ENCODE results near the gene PRM2.
"Not testable (repeated sequence)": the region's sequence is repeated elsewhere in the genome, so short reads cannot be mapped to it uniquely, and the experiment has no call there.

Gene PRM2

DNA sequence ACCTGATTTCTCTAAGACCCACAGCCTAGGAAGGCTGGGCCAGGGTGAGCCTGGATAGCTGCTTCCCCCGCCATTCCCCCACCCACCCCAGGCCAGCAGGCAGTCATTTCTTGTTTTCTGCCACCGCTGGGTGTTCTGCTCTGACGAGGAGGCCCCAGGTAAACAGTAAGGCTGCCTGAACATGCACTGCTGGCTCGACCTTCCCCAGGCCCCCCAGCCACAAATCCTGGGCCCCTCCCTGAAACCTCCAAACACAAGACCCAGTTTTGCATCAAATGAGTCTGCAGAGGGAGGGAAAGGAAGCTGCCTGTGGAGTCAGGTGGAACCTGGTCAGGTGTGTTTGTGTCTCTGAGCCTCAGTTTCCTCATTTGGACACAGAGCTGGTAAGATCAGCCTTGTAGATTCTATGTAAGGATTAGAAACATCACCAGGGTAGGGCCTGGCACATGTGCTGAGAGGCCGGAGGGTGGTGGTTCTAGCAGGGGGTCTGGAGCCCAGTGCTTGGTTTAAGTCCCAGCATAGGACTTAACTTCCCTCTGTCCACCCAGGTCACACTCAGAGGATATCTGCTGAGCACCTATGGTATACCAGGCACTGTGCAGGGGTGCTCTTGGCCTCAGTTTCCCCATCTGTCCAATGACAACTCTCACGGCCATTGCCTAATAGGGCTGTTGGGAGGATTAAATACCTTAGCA lies 23.7 kb upstream of the PRM2 start:
- no peak for DNase-seq (ENCODE audit: low read depth)
- no peak for TF ChIP-seq CTCF (IDR thresholded peaks at IDR 0.05; ENCODE audit: low read length, missing control alignments)
- no peak overlapping the region for H3K4me3 ChIP-seq (replicated peaks; ENCODE audit: low read depth, low read length)

DNA sequence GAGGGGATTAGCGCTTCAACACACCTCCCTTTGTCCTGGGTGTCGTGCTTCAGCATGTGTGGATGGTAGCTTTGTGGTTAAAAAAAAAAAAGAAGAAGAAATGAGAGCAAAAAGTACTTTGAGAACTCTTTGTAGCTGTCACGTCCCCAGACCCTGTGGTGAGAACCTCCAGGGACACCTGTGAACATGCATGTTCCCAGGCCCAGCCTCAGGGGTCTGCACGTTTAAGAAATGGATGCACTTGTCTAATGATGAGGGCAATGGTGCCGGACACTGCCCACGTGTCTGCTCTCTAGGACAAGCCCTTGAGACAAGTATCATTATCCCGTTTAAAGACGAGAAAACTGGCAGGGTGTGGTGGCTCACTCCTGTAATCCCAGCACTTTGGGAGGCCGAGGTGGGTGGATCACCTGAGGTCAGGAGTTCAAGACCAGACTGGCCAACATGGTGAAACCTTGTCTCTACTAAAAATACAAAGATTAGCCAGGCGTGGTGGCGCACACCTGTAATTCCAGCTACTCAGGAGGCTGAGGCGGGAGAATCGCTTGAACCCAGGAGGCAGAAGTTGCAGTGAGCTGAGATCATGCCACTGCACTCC lies 22.8 kb upstream of the PRM2 start:
- DNase-seq (ENCODE audit: low read depth); H3K4me3 ChIP-seq (replicated peaks; ENCODE audit: low read depth, low read length): not testable (repeated sequence)

DNA sequence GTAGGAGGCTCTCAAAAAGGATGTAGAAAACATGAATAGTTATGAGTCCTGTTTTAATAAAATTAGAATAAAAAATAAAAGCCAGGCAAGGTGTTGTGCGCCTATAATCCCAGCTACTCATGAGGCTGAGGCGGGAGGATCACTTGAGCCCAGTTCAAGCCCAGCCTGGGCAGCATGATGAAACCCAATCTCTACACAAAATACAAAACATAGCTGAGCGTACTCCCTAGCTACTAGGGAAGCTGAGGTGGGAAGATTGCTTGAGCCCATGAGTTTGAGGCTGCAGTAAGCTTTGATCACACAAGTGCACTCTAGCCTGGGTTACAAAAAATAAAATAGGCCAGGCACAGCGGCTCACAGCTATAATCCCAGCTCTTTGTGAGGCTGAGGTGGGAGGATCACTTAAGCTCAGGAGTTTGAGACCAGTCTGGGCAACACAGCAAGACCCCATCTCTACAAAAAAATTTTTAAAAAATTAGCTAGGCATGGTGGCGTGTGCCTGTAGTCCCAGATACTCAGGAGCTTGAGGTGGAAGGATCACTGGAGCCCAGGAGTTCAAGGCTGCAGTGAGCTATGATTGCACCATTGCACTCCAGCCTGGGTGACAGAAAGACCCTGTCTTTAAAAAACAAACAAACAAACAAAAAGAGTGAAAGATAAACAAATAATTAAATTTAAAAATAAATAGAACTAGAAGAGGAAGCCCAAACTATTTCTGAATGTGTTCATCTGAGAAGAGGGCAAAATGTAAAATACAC lies 22.0 kb upstream of the PRM2 start:
- TF ChIP-seq CTCF (IDR thresholded peaks at IDR 0.05; ENCODE audit: low read length, missing control alignments), result no peak
- H3K4me3 ChIP-seq (replicated peaks; ENCODE audit: low read depth, low read length), result no peak overlapping the region
- DNase-seq (ENCODE audit: low read depth), result no peak

DNA sequence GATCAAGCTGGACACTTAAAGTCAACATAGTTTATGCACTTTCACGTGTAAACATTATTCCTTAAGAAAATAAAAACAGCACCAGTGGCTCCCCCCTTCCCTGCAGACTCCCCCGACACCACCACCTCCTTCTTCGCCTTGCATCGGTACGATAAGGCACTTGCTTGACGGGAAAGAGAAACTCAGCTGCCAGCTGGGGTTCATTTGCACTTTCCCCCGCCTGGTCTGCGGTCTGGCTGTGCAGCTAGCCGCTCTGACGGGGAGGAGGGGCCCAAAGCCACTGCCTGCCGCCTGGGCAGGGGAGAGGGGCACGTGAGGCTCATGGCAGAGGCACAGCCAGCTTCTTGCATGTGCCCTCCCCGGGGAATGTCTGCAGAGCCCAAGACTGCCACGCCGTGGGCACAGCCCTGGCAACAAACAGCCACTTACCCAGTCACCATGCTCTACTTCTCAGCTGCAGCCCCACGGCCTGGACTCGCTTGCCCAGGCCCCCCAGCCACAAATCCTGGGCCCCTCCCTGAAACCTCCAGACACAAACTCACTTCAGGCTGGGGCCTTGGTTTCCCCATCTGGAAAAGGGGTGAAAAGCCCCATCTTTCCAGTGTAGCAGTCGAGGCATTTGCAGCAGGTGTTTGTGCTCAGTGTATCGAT lies 21.3 kb upstream of the PRM2 start:
- H3K4me3 ChIP-seq (replicated peaks; ENCODE audit: low read depth, low read length), result no peak overlapping the region
- no peak for TF ChIP-seq CTCF (IDR thresholded peaks at IDR 0.05; ENCODE audit: low read length, missing control alignments)
- DNase-seq (ENCODE audit: low read depth), result peak; percentile 50

DNA sequence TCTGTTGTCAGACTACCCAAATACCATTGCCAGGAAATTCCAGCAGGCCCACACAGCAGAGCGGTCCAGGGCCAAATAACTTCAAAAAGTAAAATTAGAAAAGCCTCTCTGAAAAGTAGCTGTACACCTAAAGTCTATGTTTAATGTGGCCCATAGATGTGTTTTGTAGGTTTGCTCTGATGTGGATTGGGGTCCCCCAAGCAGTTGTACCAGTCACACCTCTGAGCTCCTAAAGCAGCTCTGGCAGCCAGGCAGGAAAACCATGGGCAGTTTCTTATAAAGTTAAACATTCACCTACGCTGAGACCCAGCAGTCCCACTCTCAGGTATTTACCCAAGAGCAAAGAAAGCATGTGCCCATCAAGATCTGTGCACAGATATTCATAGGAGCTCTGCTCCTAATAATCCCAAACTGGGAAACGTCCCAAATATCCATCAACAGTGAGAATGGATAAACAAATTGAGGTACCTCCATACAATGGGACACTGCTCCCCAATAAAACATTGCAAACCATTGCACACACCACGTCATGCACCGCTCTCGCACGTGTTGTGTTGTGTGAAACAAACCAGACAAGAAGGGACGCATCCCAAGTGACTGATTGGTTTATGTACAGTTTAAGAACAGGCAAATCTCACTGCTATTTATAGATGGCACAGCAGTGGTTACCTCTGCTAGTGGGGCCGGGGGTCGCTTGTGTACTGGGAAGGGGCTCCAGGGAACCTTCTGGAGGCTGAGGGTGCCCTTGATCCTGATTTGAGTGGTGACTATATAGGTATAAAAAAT lies 20.6 kb upstream of the PRM2 start:
- H3K4me3 ChIP-seq (replicated peaks; ENCODE audit: low read depth, low read length), result no peak overlapping the region
- no peak for TF ChIP-seq CTCF (IDR thresholded peaks at IDR 0.05; ENCODE audit: low read length, missing control alignments)
- no peak for DNase-seq (ENCODE audit: low read depth)

- TF ChIP-seq CTCF (IDR thresholded peaks at IDR 0.05; ENCODE audit: low read length, missing control alignments), result no peak
- DNase-seq (ENCODE audit: low read depth), result no peak
- H3K4me3 ChIP-seq (replicated peaks; ENCODE audit: low read depth, low read length), result no peak overlapping the region
Measured at GRCh38 chr16:11296351-11296705, 20.0 kb upstream of the PRM2 start.

All from fibroblast of pulmonary artery (primary cell).